Measurements from ENCODE around the gene MYH9. TPM values are rescaled to one million over a fixed set of nuclear protein-coding genes. Genes with fewer than 3 reads are reported as not detected.

The MYH9 gene
- total RNA-seq, 1 donor from 2014 or later = 111 TPM

DNA sequence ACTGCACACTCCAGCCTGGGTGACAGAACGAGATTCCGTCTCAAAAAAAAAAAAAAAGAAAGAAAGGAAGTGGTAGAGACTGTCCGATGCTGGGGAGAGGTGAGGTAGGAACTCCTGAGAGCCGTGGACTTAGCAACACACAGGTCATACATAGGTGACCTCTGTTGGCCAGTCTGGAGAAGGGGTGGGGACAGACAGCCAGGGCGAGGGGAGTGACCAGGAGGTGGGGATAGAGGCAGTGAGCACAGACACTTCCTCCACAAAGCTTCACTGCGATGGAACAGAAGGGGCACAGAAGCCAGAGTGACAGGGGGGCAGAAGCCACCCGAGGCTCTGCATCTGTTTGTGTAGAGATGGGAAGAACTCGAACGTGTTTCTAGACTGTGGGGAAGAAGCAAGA is 47.1 kb downstream of the MYH9 start:
- Histone ChIP-seq H3K4me1 (ENCODE audit: control insufficient read depth in 3 of 3, insufficient read depth in 3 of 3, low read length in 3 of 3) (peaks cover 54 to 66% (median 63%) of the 10 kb centered on the region in 3 donors), H3K27ac (ENCODE audit: low read depth, low read length) (peak overlapping the region; percentile 57), H3K9me3 (ENCODE audit: control insufficient read depth in 3 of 3, low read length in 3 of 3) (no peaks in the 10 kb centered on the region), H3K36me3 (ENCODE audit: control insufficient read depth in 3 of 3, insufficient read depth in 3 of 3, low read length in 3 of 3) (peaks cover 34 to 41% (median 34%) of the 10 kb centered on the region in 3 donors), H3K4me3 (ENCODE audit: low read length in 3 of 3) (no peak overlapping the region), H3K27me3 (ENCODE audit: control insufficient read depth in 3 of 3, insufficient read depth in 3 of 3, low read length in 3 of 3) (no peaks in the 10 kb centered on the region), H3K9ac (ENCODE audit: low read depth in 1 of 3, low read length in 3 of 3) (peak overlapping the region in 1 of 3 donors; percentile 45)

DNA sequence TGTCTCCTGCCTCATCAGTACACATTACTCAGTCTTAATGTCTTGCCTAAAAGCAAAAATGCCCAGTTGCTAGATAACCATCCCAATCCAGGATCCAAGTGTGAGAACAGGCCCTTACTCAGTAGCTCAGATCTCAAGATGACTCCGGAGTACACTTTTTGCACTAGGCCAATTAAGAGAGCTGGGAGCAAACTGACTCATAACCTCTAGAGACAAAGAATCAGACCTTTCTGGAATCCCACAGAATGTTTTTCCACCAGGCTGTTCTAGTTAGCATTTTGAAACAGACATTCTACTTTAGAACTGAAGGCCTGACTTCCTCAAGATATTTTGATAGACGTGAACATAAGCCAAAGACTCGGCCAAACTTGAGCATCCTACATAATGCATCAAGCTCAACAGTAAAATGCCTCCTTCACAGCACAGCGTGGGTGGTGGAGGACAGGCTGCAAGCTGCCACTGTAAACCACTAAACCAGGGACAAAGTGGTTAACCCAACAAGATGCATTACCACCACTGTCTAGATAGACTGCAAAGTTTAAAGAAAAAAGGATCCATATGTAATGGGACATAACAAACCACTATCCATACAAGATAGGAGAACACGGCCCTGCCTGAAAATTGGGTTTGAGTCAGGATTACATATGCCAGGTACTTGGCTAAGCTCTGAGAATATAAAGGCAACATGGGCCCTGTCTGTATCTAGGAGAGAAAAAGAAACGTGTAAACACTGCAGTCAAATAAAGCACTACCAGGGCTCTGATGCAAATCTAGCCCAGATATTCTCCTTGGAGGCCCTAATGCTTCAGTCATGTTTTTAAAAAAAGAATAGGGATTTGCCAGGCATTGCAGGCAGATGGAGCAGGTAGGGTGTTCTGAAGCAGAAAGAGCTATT is 48.3 kb downstream of the MYH9 start:
- H3K9ac ChIP-seq (ENCODE audit: low read depth in 1 of 3, low read length in 3 of 3) = no peak overlapping the region

DNA sequence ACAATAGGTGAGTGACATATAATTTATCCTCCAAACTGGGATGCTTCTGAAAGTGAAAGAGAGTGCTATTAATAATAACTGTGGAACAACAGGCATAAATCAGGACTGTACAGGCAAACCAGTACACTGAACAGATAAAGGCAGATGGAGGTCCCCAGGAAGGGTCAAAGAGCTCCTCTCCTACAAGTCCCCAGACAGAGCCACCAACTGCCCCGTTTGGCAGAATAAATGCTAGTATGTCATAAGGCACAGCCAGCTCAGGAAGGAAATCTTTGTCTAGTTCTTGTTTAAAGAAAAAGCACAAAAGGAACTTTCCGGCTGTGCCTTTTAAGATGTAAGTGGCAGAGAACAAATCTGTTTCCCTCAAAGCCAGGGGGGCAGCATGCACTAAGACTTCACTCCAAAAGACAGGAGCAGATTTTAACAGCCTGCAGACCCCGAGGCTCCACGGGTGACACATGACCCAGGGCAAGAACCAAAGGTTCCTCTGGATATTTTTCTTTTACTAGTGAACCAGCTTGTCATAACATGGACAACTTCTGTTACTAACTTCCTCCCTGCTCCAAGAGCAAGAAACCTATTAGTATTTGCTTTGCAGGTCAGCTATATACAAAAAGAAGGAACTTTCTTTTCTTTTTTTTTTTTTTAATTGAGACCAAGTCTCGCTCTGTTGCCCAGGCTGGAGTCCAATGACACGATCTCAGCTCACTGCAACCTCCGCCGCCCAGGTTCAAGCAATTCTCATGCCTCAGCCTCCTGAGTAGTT is 50.2 kb downstream of the MYH9 start:
- Histone ChIP-seq H3K9me3 (ENCODE audit: control insufficient read depth in 3 of 3, low read length in 3 of 3) (no peaks in the 10 kb centered on the region), H3K36me3 (ENCODE audit: control insufficient read depth in 3 of 3, insufficient read depth in 3 of 3, low read length in 3 of 3) (peaks cover 38 to 54% (median 40%) of the 10 kb centered on the region in 3 donors), H3K4me1 (ENCODE audit: control insufficient read depth in 3 of 3, insufficient read depth in 3 of 3, low read length in 3 of 3) (peaks cover 70 to 77% (median 70%) of the 10 kb centered on the region in 3 donors), H3K9ac (ENCODE audit: low read depth in 1 of 3, low read length in 3 of 3) (peak overlapping the region in 1 of 3 donors; percentile 28), H3K27me3 (ENCODE audit: control insufficient read depth in 3 of 3, insufficient read depth in 3 of 3, low read length in 3 of 3) (no peaks in the 10 kb centered on the region), H3K4me3 (ENCODE audit: low read length in 3 of 3) (no peak overlapping the region), H3K27ac (ENCODE audit: low read depth, low read length) (peak overlapping the region; percentile 92)

More for the DNA sequence above, 48.3 kb downstream of the MYH9 start:
- Histone ChIP-seq H3K36me3 (ENCODE audit: control insufficient read depth in 3 of 3, insufficient read depth in 3 of 3, low read length in 3 of 3) (peaks cover 37 to 50% (median 38%) of the 10 kb centered on the region in 3 donors), H3K27ac (ENCODE audit: low read depth, low read length) (peak overlapping the region; percentile 52), H3K4me3 (ENCODE audit: low read length in 3 of 3) (no peak overlapping the region), H3K4me1 (ENCODE audit: control insufficient read depth in 3 of 3, insufficient read depth in 3 of 3, low read length in 3 of 3) (peaks cover 62 to 70% (median 68%) of the 10 kb centered on the region in 3 donors), H3K27me3 (ENCODE audit: control insufficient read depth in 3 of 3, insufficient read depth in 3 of 3, low read length in 3 of 3) (no peaks in the 10 kb centered on the region), H3K9me3 (ENCODE audit: control insufficient read depth in 3 of 3, low read length in 3 of 3) (no peaks in the 10 kb centered on the region)

DNA sequence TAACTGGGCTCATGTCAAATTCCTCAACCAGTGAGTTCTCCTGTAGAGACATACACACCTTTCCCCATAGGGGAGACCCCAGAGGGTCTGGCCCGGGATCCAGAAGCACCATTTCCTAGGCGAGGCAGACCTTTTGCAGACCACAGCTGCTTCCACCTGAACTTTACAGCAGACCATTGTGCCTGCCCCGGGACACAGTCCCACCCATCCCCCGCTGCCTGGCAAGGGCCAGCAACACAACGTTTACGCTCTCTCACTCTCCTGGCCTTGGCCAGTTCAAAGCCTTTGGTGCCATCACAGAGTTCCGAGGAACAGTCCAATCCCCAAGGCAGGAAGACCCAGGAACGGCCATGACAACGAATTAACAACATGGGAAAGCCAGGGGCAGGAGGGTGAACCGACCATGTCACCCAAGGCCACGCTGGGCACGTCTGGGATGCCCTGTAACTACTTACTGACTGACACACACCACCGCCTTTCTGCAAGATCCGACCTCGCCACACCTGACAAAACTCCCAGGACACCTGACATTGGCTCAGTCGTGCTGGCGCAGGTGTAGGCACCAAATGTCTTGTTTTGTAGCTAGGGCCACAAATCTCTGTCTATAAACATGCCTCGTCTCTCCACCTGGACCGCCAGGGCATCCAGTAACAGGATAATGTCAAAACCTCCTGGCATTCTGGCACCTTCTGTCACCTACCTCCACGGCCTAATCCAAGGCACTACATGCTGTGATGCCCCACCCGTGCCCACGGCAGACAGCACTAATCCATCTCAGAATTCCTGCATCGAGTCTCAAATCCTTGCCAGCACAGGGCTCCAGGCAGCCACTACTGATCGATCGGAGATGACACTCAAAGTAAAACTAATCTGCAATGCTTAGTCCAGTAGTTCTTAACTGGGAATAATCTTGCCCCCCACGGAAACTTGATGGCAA is 51.3 kb downstream of the MYH9 start:
- Histone ChIP-seq H3K9ac (ENCODE audit: low read depth in 1 of 3, low read length in 3 of 3) (peak overlapping the region in 2 of 3 donors; percentile 27 to 33), H3K9me3 (ENCODE audit: control insufficient read depth in 3 of 3, low read length in 3 of 3) (no peaks in the 10 kb centered on the region), H3K36me3 (ENCODE audit: control insufficient read depth in 3 of 3, insufficient read depth in 3 of 3, low read length in 3 of 3) (peaks cover 33 to 51% (median 44%) of the 10 kb centered on the region in 3 donors), H3K4me3 (ENCODE audit: low read length in 3 of 3) (no peak overlapping the region), H3K4me1 (ENCODE audit: control insufficient read depth in 3 of 3, insufficient read depth in 3 of 3, low read length in 3 of 3) (peaks cover 78 to 88% (median 80%) of the 10 kb centered on the region in 3 donors), H3K27me3 (ENCODE audit: control insufficient read depth in 3 of 3, insufficient read depth in 3 of 3, low read length in 3 of 3) (no peaks in the 10 kb centered on the region), H3K27ac (ENCODE audit: low read depth, low read length) (peak overlapping the region; percentile 92)

DNA sequence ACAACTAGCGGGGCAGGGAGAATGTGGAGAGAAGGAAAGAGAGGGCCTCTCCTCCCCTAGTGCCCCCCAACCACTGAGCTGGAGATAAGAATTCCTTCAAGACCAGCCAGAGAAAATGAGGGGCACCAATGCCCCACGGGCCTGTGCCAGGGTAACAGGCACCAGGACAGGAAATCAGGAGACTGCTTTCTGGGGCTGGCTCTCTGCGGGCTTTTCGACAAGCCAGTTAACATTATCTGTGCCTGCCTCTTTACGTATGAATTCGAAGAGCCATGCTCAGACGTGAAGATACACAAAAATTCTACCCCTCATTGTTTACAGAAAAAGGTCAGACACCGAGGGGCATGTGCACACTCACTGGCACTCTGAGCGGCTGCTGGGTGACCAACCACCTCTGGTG is 52.1 kb downstream of the MYH9 start:
- no peaks in the 10 kb centered on the region for H3K27me3 ChIP-seq (ENCODE audit: control insufficient read depth in 3 of 3, insufficient read depth in 3 of 3, low read length in 3 of 3)
- peak overlapping the region in 1 of 3 donors; percentile 41 for H3K4me3 ChIP-seq (ENCODE audit: low read length in 3 of 3)
- peaks cover 25 to 47% (median 35%) of the 10 kb centered on the region in 3 donors for H3K36me3 ChIP-seq (ENCODE audit: control insufficient read depth in 3 of 3, insufficient read depth in 3 of 3, low read length in 3 of 3)

DNA sequence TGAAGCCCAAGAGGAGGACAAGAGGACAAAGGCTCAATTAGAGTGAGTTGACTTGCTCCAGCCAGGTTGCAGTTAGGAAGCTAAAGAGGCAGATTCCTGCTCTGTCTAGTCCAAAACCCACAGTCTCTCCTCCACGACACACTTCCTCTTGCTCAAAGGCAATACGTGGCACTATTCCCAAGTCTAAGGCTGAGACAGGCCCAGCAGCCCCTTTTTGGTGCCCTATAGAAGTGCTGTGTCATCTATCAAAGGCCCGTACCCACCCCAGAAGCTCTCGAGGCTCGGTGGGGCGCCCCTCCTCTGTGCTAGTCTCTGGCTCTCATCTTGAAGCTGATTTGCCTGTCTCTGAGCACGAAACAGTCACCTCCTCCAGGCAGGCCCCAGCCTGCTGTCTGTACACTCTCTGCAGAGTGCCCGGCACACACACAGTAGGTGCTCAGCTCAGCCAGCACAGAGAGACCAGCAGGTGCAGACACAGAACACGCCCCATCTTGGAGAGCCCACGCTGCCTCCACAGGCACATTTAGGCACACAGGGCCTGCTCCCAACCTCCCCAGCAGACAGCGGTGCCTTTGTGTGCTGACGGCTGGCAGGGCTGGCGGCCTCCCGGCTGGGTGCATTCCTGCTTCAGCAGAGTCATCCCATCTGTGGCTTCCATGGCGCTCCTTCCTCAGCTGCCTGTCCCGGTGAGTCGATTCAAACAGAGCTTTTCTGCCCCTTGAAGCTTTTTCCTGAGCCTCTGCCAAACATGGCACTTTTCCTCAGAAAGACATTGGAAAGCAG is 52.8 kb downstream of the MYH9 start:
- H3K9me3 ChIP-seq (ENCODE audit: control insufficient read depth in 3 of 3, low read length in 3 of 3) = no peaks in the 10 kb centered on the region
- no peaks in the 10 kb centered on the region for H3K27me3 ChIP-seq (ENCODE audit: control insufficient read depth in 3 of 3, insufficient read depth in 3 of 3, low read length in 3 of 3)
- H3K4me3 ChIP-seq (ENCODE audit: low read length in 3 of 3) = peak overlapping the region in 2 of 3 donors; percentile 41 to 54
- peaks cover 86 to 96% (median 87%) of the 10 kb centered on the region in 3 donors for H3K4me1 ChIP-seq (ENCODE audit: control insufficient read depth in 3 of 3, insufficient read depth in 3 of 3, low read length in 3 of 3)
- H3K9ac ChIP-seq (ENCODE audit: low read depth in 1 of 3, low read length in 3 of 3) = peak overlapping the region; percentile 29 to 74 (median 59)
- H3K36me3 ChIP-seq (ENCODE audit: control insufficient read depth in 3 of 3, insufficient read depth in 3 of 3, low read length in 3 of 3) = peaks cover 25 to 41% (median 32%) of the 10 kb centered on the region in 3 donors
- H3K27ac ChIP-seq (ENCODE audit: low read depth, low read length) = peak overlapping the region; percentile 92

More for the DNA sequence above, 52.1 kb downstream of the MYH9 start:
- Histone ChIP-seq H3K27ac (ENCODE audit: low read depth, low read length) (peak overlapping the region; percentile 92), H3K9me3 (ENCODE audit: control insufficient read depth in 3 of 3, low read length in 3 of 3) (no peaks in the 10 kb centered on the region), H3K9ac (ENCODE audit: low read depth in 1 of 3, low read length in 3 of 3) (peak overlapping the region; percentile 27 to 74 (median 59)), H3K4me1 (ENCODE audit: control insufficient read depth in 3 of 3, insufficient read depth in 3 of 3, low read length in 3 of 3) (peaks cover 81 to 91% (median 82%) of the 10 kb centered on the region in 3 donors)

DNA sequence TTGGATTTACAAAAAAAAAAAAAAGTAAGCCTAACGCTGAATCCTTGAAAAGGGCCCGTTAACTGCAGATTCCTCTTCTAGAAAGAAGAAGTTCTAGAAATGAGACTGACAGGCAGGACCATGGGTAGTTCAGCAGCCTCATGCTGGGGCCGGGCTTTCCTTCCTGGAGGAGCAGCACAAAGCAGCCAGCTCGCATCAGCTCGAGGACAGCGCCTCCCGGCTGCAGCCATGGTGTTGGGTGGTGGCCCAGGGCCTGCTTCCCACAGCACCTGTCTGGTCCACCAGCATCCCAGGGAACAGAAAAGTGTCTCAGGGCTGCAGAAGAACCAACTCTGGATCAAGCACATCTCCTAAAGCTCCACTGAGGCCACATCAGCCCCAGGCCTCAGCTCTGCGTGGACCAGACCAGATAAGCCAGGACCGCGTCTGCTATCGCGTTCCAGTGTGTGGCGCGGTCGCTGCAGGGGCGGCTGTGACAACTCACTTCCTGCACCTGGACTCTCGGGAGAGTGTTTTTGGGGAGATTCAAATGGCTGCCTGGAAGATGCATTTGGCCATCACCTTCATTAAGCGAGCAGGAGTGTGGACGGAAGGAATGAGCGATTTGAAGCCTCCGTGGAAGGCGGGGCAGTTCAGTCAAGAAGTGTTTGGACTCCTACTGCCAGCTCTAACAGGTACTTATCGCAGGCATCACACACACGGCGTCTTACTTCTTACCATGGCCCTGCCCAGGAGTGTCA is 53.5 kb downstream of the MYH9 start:
- H3K9ac ChIP-seq (ENCODE audit: low read depth in 1 of 3, low read length in 3 of 3) = peak overlapping the region in 2 of 3 donors; percentile 6 to 50
- H3K36me3 ChIP-seq (ENCODE audit: control insufficient read depth in 3 of 3, insufficient read depth in 3 of 3, low read length in 3 of 3) = peaks cover 21 to 40% (median 26%) of the 10 kb centered on the region in 3 donors
- H3K9me3 ChIP-seq (ENCODE audit: control insufficient read depth in 3 of 3, low read length in 3 of 3) = no peaks in the 10 kb centered on the region
- peak overlapping the region; percentile 92 for H3K27ac ChIP-seq (ENCODE audit: low read depth, low read length)
- no peak overlapping the region for H3K4me3 ChIP-seq (ENCODE audit: low read length in 3 of 3)
- H3K4me1 ChIP-seq (ENCODE audit: control insufficient read depth in 3 of 3, insufficient read depth in 3 of 3, low read length in 3 of 3) = peaks cover 86 to 96% (median 88%) of the 10 kb centered on the region in 3 donors
- no peaks in the 10 kb centered on the region for H3K27me3 ChIP-seq (ENCODE audit: control insufficient read depth in 3 of 3, insufficient read depth in 3 of 3, low read length in 3 of 3)

DNA sequence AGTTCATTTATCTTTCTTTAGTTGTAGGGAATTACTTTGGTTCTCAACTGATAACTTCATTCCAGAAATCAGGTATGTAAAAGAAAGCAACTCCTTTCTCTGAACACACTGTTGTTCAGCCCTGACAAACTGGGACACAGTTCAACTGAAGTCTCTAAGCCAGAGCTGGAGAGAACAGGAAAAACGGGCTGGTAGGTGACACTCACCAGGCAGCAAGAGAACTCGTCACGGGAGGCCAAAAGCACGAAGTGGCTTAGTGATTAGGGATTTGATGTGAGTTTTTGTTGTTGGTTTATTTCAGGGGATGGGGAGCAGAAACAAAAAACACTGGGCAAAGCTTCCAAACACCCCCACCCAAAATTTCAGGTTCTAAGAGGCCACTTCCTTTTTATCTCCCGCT is 54.1 kb downstream of the MYH9 start:
- Histone ChIP-seq H3K4me3 (ENCODE audit: low read length in 3 of 3) (no peak overlapping the region), H3K9ac (ENCODE audit: low read depth in 1 of 3, low read length in 3 of 3) (no peak overlapping the region), H3K4me1 (ENCODE audit: control insufficient read depth in 3 of 3, insufficient read depth in 3 of 3, low read length in 3 of 3) (peaks cover 92 to 98% (median 92%) of the 10 kb centered on the region in 3 donors), H3K36me3 (ENCODE audit: control insufficient read depth in 3 of 3, insufficient read depth in 3 of 3, low read length in 3 of 3) (peaks cover 21 to 34% (median 24%) of the 10 kb centered on the region in 3 donors), H3K27ac (ENCODE audit: low read depth, low read length) (peak overlapping the region; percentile 92), H3K27me3 (ENCODE audit: control insufficient read depth in 3 of 3, insufficient read depth in 3 of 3, low read length in 3 of 3) (no peaks in the 10 kb centered on the region), H3K9me3 (ENCODE audit: control insufficient read depth in 3 of 3, low read length in 3 of 3) (no peaks in the 10 kb centered on the region)
